Activated naive CD4-positive, alpha-beta T cell treated with anti-CD3 and anti-CD28 coated beads, Interleukin-2, amount 50 U/mL, for 24 hours (primary cell): ENCODE data around the gene IQSEC2.

Source experiments
- H3K27ac Mint-ChIP-seq: one replicate; pipeline ENCODE4 v1.8.0; 2021; ENCODE audit warnings: mild to moderate bottlenecking, mixed read lengths
- H3K27me3 Mint-ChIP-seq: one replicate; pipeline ENCODE4 v1.8.0; 2021; ENCODE audit warnings: mixed read lengths
- H3K36me3 Mint-ChIP-seq: one replicate; pipeline ENCODE4 v1.8.0; 2021; ENCODE audit warnings: mixed read lengths
- H3K4me1 Mint-ChIP-seq: one replicate; pipeline ENCODE4 v1.8.0; 2021; ENCODE audit warnings: mixed read lengths
- H3K4me3 Mint-ChIP-seq: one replicate; pipeline ENCODE4 v1.8.0; 2021; ENCODE audit warnings: mild to moderate bottlenecking, mixed read lengths
- H3K9me3 Mint-ChIP-seq: one replicate; pipeline ENCODE4 v1.8.0; 2021; ENCODE audit warnings: mixed read lengths

IQSEC2 gene

DNA sequence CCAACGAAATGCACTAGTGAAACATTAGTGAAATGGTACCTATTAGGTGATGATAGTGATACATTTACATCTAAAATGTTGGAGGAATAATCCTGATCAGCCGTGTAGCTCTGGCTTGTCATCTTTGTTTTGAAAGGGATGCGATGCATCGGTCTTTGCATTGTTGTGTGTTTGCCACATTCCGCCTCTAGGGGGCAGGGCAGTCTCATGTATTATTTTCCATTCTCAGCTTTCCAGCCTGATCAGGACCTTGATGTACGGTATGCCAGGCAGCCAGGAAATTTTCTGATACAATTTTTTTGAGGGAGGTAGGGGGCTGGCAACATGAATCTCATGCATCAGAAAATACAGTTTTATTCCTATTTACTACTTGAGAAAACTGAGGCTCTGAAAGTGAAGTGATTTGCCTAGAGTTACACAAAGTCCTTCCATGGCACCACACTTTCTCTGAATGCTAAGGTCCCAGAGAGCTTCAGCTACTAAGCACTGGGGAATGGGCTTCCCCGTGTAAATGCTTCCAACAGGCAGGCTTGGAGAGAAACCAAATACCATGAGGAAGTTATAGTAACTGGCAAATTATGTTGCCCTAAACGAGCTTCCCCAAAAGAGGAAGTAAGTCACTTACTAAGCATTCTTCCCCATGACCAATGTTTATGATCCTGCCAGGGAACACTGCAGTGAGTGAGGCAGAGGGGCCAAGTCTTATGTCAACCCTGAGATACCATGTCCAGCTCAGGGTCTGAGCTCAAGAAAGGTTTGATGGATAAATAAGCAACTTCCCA is 31.8 kb upstream of the IQSEC2 start:
- H3K36me3 Mint-ChIP-seq = no peaks in the 10 kb centered on the region
- no peak overlapping the region for H3K27ac Mint-ChIP-seq
- no peaks in the 10 kb centered on the region for H3K27me3 Mint-ChIP-seq

GRCh38 chrX:53309837-53310236 is 28.5 kb upstream of the IQSEC2 start:
- Mint-ChIP-seq H3K36me3 (no peaks in the 10 kb centered on the region), H3K4me3 (no peak overlapping the region), H3K9me3 (no peaks in the 10 kb centered on the region), H3K27me3 (no peaks in the 10 kb centered on the region), H3K27ac (no peak overlapping the region), H3K4me1 (no peaks in the 10 kb centered on the region)

More for the DNA sequence above, 31.8 kb upstream of the IQSEC2 start:
- no peaks in the 10 kb centered on the region for H3K9me3 Mint-ChIP-seq
- no peaks in the 10 kb centered on the region for H3K4me1 Mint-ChIP-seq
- H3K4me3 Mint-ChIP-seq = no peak overlapping the region

DNA sequence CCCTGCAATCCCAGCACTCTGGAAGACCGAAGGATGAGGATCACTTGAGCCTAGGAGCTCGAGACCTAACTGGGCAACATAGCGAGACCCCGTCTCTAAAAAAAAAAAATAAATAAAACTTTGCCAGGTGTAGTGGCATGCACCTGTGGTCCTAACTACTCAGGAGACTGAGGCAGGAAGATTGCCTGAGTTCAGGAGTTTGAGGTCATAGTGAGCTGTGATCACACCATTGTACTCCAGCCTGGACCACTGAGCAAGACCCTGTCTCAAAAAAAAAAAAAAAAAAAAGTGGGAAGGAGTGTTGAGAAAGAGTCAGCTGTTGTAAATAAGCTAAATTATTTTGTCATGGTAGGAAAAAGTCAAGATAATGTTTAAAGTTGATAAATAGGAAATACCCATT is 27.5 kb upstream of the IQSEC2 start:
- Mint-ChIP-seq H3K4me3 (no peak overlapping the region), H3K9me3 (no peaks in the 10 kb centered on the region)

GRCh38 chrX:53305996-53306937 is 24.9 kb upstream of the IQSEC2 start:
- no peak overlapping the region for H3K4me3 Mint-ChIP-seq
- no peak overlapping the region for H3K27ac Mint-ChIP-seq
- no peaks in the 10 kb centered on the region for H3K36me3 Mint-ChIP-seq
- no peaks in the 10 kb centered on the region for H3K9me3 Mint-ChIP-seq
- no peaks in the 10 kb centered on the region for H3K4me1 Mint-ChIP-seq
- no peaks in the 10 kb centered on the region for H3K27me3 Mint-ChIP-seq

More for the DNA sequence above, 27.5 kb upstream of the IQSEC2 start:
- H3K27ac Mint-ChIP-seq = no peak overlapping the region
- no peaks in the 10 kb centered on the region for H3K27me3 Mint-ChIP-seq
- no peaks in the 10 kb centered on the region for H3K36me3 Mint-ChIP-seq
- no peaks in the 10 kb centered on the region for H3K4me1 Mint-ChIP-seq

DNA sequence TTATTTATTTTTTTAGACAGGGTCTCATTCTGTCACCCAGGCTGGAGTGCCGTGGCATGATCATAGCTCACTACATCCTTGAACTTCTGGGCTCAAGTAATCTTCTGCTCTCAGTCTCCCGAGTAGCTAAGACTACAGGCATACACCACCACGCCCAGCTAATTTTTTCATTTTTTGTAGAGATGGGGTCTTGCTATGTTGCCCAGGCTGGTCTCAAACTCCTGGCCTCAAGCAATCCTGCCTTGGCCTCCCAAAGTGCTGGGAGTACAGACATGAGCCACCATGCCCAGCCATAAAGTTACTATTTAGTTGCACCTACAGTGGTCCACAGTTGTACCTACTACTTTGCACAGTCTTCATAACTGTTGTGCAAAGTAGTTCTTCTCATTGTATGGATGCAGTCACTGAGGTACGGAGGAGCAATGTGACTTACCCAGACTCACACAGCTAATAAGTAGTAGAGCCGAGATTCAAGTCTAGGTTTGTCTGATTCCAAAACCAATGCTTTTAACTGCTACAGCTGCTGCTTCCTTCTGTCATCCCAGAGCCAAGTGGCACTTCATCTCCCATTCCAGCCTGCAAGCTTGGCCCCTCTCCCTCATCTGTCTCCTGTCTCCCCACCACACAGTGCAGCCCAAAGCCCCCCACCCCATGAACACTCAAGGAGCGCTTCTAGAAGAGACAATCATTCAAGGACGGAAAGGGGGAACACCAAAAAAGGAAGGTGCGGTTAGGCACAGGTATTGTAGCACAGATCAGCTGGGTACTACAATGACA is 24.0 kb upstream of the IQSEC2 start:
- H3K4me3 Mint-ChIP-seq = no peak overlapping the region
- no peaks in the 10 kb centered on the region for H3K9me3 Mint-ChIP-seq
- no peaks in the 10 kb centered on the region for H3K36me3 Mint-ChIP-seq
- no peaks in the 10 kb centered on the region for H3K4me1 Mint-ChIP-seq
- no peak overlapping the region for H3K27ac Mint-ChIP-seq
- no peaks in the 10 kb centered on the region for H3K27me3 Mint-ChIP-seq

- Mint-ChIP-seq H3K27ac (no peak overlapping the region), H3K4me1 (no peaks in the 10 kb centered on the region), H3K27me3 (no peaks in the 10 kb centered on the region), H3K9me3 (no peaks in the 10 kb centered on the region), H3K4me3 (no peak overlapping the region), H3K36me3 (no peaks in the 10 kb centered on the region)
Observed at GRCh38 chrX:53303195-53303594, 21.8 kb upstream of the IQSEC2 start.

- Mint-ChIP-seq H3K9me3 (no peaks in the 10 kb centered on the region), H3K4me1 (no peaks in the 10 kb centered on the region), H3K4me3 (no peak overlapping the region), H3K27me3 (no peaks in the 10 kb centered on the region), H3K27ac (no peak overlapping the region), H3K36me3 (no peaks in the 10 kb centered on the region)
Observed at GRCh38 chrX:53300157-53300556, 18.8 kb upstream of the IQSEC2 start.

DNA sequence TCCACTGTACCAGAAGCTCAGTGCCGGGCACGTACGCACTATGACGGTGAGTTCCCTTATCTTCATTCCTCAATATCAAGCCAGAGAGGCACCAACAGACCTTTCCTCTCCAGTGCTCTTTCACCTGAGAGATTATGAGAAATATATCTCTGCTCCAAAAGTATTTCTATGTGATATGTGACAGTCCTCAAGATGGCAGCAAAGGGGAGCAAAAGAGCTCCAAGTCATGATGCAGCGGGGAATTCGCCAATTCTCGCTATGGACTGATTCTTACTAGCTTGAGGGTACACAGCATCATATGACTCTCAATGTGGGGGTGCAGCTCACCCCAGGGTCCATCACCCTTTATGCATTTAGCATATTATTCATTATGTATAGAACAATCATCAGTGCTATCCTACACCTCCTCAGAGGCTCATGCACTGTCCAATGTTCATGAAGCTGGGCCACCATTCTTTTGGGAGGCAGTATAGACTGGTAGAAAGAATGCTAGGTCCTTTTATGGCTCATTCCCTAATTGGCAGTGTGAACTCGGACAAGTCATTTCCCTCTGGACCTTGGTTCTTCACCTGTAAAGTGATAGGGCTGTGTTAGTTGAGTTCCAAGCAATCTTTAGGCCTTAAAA is 12.8 kb upstream of the IQSEC2 start:
- H3K27me3 Mint-ChIP-seq = no peaks in the 10 kb centered on the region
- H3K4me3 Mint-ChIP-seq = no peak overlapping the region
- no peak overlapping the region for H3K27ac Mint-ChIP-seq
- no peaks in the 10 kb centered on the region for H3K36me3 Mint-ChIP-seq
- H3K9me3 Mint-ChIP-seq = no peaks in the 10 kb centered on the region
- H3K4me1 Mint-ChIP-seq = peaks cover 4% of the 10 kb centered on the region

DNA sequence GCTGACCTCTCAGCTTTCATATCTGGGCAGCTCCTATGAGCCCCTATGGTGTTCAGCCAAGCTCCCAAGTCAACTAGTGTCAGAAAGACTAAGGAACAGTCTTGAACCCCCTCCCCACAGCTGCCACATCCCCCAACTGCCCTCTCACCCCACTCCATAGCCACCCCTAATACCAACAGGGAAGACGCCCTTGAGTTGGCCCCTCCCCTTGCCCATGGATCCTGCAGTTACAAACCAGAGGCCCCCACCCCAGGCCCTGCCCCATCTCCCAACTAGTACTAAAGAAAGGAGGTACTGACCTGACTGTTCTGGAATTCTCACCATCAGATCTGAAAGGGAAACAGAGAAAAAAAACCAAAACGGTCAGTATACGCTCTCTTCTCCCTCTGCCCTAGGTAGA is 10.2 kb upstream of the IQSEC2 start:
- Mint-ChIP-seq H3K4me3 (no peak overlapping the region), H3K4me1 (peaks cover 25% of the 10 kb centered on the region), H3K36me3 (no peaks in the 10 kb centered on the region), H3K9me3 (no peaks in the 10 kb centered on the region), H3K27me3 (no peaks in the 10 kb centered on the region), H3K27ac (no peak overlapping the region)

DNA sequence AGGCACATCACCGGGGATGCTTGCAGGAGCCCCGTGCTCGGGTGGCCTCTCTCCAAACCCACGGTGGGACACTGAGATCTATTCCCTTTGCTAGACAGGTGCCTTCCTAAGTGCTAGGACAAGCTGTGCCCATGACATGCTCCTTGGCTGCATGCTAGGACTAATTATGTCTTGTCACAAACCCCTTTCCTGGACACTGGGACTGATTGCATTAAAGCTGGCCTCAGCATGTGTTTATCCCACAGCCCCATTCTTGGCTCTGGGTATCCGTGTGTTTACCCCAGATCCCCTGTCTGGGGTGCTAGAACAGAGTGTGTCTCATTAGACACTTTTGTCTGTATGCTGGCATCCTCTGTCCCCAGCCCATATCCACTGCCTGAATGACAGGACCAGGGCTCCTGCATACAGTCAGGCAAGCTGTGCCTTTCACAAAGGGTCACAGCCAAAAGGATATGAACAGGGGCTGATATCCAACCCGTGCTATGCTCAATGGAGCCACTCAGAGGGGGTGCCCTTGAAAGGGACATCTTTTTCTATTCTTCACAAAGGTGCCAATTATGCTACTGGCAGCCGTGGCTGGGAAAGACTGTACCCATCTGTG is 9.2 kb upstream of the IQSEC2 start:
- Mint-ChIP-seq H3K4me1 (peaks cover 25% of the 10 kb centered on the region), H3K4me3 (no peak overlapping the region), H3K27ac (no peak overlapping the region), H3K9me3 (no peaks in the 10 kb centered on the region), H3K27me3 (no peaks in the 10 kb centered on the region), H3K36me3 (no peaks in the 10 kb centered on the region)

GRCh38 chrX:53288189-53288588 is 6.8 kb upstream of the IQSEC2 start:
- H3K4me3 Mint-ChIP-seq = peak overlapping the region; percentile 79
- H3K9me3 Mint-ChIP-seq = no peaks in the 10 kb centered on the region
- no peaks in the 10 kb centered on the region for H3K36me3 Mint-ChIP-seq
- peaks cover 29% of the 10 kb centered on the region for H3K4me1 Mint-ChIP-seq
- no peaks in the 10 kb centered on the region for H3K27me3 Mint-ChIP-seq
- H3K27ac Mint-ChIP-seq = no peak overlapping the region

- peak overlapping the region; percentile 79 for H3K4me3 Mint-ChIP-seq
Observed at GRCh38 chrX:53287493-53288138, 6.2 kb upstream of the IQSEC2 start.

GRCh38 chrX:53286171-53286570 is 4.8 kb upstream of the IQSEC2 start:
- Mint-ChIP-seq H3K27ac (no peak overlapping the region), H3K4me1 (peaks cover 29% of the 10 kb centered on the region), H3K9me3 (no peaks in the 10 kb centered on the region), H3K4me3 (no peak overlapping the region), H3K27me3 (no peaks in the 10 kb centered on the region), H3K36me3 (no peaks in the 10 kb centered on the region)

More at GRCh38 chrX:53287493-53288138, 6.2 kb upstream of the IQSEC2 start:
- H3K27me3 Mint-ChIP-seq = no peaks in the 10 kb centered on the region
- no peaks in the 10 kb centered on the region for H3K36me3 Mint-ChIP-seq
- peaks cover 29% of the 10 kb centered on the region for H3K4me1 Mint-ChIP-seq
- H3K9me3 Mint-ChIP-seq = no peaks in the 10 kb centered on the region
- H3K27ac Mint-ChIP-seq = peak overlapping the region; percentile 90

- Mint-ChIP-seq H3K4me1 (peaks cover 29% of the 10 kb centered on the region), H3K27me3 (no peaks in the 10 kb centered on the region), H3K9me3 (no peaks in the 10 kb centered on the region), H3K36me3 (no peaks in the 10 kb centered on the region), H3K27ac (no peak overlapping the region), H3K4me3 (no peak overlapping the region)
Observed at GRCh38 chrX:53285591-53285990, 4.2 kb upstream of the IQSEC2 start.
